HEK293 (cell line): Measurements from ENCODE around the gene IQSEC1.

Experiments
- ZFP41 ChIP-seq: fragments of 450-650 bp; formaldehyde crosslinking; IDR thresholded peaks from 2 replicates; pipeline ENCODE4 v1.5.1; 2016; ENCODE audit warnings: missing biosample characterization, missing genetic modification characterization, borderline replicate concordance
- ZNF114 ChIP-seq: fragments of 450-650 bp; formaldehyde crosslinking; IDR thresholded peaks from 2 replicates; pipeline ENCODE4 v1.5.0; 2017; ENCODE audit warnings: missing biosample characterization, missing genetic modification characterization
- ZNF324 ChIP-seq: fragments of 450-650 bp; formaldehyde crosslinking; IDR thresholded peaks from 2 replicates; pipeline ENCODE4 v1.5.1; 2016; ENCODE audit warnings: missing biosample characterization, missing genetic modification characterization
- ZNF341 ChIP-seq: fragments of 450-650 bp; formaldehyde crosslinking; IDR thresholded peaks from 2 replicates; pipeline ENCODE4; 2016; ENCODE audit warnings: low read depth, missing biosample characterization, missing genetic modification characterization
- ZNF426 ChIP-seq: fragments of 450-650 bp; formaldehyde crosslinking; IDR thresholded peaks from 2 replicates; pipeline ENCODE4 v1.5.1; 2017; ENCODE audit warnings: missing biosample characterization, missing genetic modification characterization, mild to moderate bottlenecking, inconsistent platforms, moderate library complexity
- ZNF549 ChIP-seq: fragments of 450-650 bp; IDR thresholded peaks from 2 replicates; pipeline ENCODE4 v1.5.1; 2018; ENCODE audit warnings: missing biosample characterization, missing genetic modification characterization, mild to moderate bottlenecking, inconsistent platforms, moderate library complexity
- ZNF664 ChIP-seq: fragments of 450-650 bp; formaldehyde crosslinking; IDR thresholded peaks from 2 replicates; pipeline ENCODE4 v1.5.1; 2016; ENCODE audit warnings: missing biosample characterization, missing genetic modification characterization
- ZNF692 ChIP-seq: fragments of 450-650 bp; formaldehyde crosslinking; IDR thresholded peaks from 2 replicates; pipeline ENCODE4 v1.5.1; 2016; ENCODE audit warnings: missing biosample characterization, missing genetic modification characterization
- ZNF768 ChIP-seq: fragments of 450-650 bp; formaldehyde crosslinking; IDR thresholded peaks from 2 replicates; pipeline ENCODE4 v1.5.1; 2018; ENCODE audit warnings: missing biosample characterization, mild to moderate bottlenecking, missing genetic modification characterization
- TF ChIP-seq, protein P1 (sequence below): fragments of 450-650 bp; formaldehyde crosslinking; IDR thresholded peaks from 2 replicates; pipeline ENCODE4 v1.5.1; 2016; ENCODE audit warnings: missing biosample characterization, missing genetic modification characterization
- TF ChIP-seq, protein P2 (sequence below): sonication (generic); formaldehyde crosslinking; IDR thresholded peaks from 2 replicates; pipeline ENCODE4 v1.8.1; 2022; ENCODE audit warnings: mild to moderate bottlenecking, moderate library complexity, missing genetic modification reagents

DNA sequence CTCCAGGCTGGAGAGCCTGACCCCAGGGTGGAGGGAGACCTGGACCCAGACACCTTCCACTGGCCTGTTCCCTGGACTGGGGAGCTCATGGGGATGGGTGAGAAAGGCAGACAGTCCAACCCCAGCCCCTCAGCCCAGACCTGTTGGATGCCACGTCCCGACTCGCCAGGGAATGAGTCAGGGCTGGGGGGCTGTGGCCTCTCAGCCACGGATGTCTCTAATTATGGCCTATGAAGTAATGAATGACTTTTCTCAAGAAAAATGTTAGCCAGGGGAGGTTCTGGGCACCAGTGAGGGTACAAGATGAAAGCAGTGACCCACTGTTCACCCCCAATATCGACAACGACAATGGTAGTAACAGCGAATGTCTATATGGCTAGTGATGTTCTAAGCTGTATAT is 124.9 kb downstream of the IQSEC1 start:
- TF ChIP-seq ZNF664 (tag by site-specific recombination), result no peak
- TF ChIP-seq ZNF768, result no peak
- no peak for TF ChIP-seq ZNF114
- no peak for TF ChIP-seq ZNF692 (tag by site-specific recombination)
- TF ChIP-seq, protein P1, sequence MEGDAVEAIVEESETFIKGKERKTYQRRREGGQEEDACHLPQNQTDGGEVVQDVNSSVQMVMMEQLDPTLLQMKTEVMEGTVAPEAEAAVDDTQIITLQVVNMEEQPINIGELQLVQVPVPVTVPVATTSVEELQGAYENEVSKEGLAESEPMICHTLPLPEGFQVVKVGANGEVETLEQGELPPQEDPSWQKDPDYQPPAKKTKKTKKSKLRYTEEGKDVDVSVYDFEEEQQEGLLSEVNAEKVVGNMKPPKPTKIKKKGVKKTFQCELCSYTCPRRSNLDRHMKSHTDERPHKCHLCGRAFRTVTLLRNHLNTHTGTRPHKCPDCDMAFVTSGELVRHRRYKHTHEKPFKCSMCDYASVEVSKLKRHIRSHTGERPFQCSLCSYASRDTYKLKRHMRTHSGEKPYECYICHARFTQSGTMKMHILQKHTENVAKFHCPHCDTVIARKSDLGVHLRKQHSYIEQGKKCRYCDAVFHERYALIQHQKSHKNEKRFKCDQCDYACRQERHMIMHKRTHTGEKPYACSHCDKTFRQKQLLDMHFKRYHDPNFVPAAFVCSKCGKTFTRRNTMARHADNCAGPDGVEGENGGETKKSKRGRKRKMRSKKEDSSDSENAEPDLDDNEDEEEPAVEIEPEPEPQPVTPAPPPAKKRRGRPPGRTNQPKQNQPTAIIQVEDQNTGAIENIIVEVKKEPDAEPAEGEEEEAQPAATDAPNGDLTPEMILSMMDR (tag by site-specific recombination), result no peak
- TF ChIP-seq, protein P2, sequence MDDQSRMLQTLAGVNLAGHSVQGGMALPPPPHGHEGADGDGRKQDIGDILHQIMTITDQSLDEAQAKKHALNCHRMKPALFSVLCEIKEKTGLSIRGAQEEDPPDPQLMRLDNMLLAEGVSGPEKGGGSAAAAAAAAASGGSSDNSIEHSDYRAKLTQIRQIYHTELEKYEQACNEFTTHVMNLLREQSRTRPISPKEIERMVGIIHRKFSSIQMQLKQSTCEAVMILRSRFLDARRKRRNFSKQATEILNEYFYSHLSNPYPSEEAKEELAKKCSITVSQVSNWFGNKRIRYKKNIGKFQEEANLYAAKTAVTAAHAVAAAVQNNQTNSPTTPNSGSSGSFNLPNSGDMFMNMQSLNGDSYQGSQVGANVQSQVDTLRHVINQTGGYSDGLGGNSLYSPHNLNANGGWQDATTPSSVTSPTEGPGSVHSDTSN (CRISPR knock-in tag), result no peak
- TF ChIP-seq ZNF549 (tag by site-specific recombination), result no peak
- no peak for TF ChIP-seq ZNF341 (tag by site-specific recombination)
- no peak for TF ChIP-seq ZNF324
- TF ChIP-seq ZFP41, result no peak
- TF ChIP-seq ZNF426 (tag by site-specific recombination), result no peak
